GM19372 (cell line): Measurements from ENCODE around the gene ANKRD24.
"Not testable (repeated sequence)": the region's sequence is repeated elsewhere in the genome, so short reads cannot be mapped to it uniquely, and the experiment has no call there.

Source experiments
- ATAC-seq: cut with Tn5 transposase; IDR thresholded peaks from one replicate; pipeline ENCODE4 v1.9.1; 2021; ENCODE audit warnings: mild to moderate bottlenecking, low read depth, moderate library complexity; ENCODE audit not compliant: unreplicated experiment

The ANKRD24 gene

DNA sequence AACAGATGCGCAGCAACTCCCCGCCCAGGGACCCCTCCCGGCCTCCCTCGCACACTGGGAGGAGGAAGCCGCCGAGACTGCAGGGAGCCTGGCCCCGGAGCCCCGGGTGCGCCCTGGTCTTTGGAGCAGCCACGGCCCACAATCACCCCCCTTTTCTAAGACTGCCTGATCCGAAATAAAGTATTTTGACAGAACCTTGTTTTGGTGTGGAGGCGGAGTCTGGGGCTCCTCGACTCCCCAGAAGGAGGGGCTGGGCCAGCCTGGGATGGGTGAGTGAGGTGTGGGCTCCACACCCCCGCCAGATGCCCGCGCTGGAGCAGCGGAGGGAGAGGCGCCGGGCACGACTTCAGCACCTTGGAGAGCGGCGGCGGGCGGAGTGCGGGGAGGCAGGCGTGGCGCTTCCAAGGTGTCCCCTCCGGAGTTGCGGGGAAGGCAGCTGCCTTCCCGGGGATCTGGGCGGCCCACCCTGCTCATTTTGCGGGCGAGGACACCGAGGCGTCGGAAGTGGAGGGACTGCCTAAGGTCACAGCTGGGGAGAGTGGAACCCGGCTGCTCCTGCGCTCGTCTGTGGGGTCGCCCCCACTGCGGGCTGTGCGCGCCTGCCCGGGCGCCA lies 9.5 kb upstream of the ANKRD24 start:
- ATAC-seq, result no peak

GRCh38 chr19:4173479-4174212 lies 8.8 kb upstream of the ANKRD24 start:
- ATAC-seq, result no peak

DNA sequence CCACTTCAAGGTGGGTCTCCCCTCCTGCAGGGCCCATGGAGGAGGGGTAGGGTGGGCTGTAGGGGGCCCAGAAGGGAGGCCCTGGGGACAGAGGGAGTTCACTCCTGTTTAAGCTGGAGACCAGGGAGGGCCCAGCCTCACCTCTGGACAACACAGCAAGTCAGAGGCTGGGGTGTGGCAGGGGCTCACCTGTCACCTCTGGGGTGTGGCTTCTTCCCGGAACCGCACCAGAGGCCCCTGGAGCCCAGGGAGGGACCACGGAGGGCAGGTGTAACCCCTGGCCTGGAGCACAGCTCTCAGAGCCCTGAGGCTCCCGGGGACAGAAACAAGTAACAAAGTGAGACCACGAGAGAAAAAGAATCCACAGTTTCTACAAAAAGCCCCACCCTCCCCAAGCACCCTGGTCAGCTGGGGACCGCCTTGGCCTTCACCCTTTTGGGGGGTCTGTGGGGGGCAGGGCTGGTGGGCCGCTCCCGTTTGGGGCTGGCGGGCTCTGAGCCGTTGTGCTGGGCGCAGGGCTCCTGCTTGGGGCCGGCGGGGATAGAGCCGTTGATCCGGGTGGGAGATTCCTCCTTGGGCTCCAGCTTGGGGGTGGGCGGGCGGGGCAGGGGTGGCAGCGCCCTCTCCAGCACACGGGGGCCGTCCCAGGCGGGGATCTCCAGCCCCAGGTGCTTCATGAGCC lies 8.1 kb upstream of the ANKRD24 start:
- ATAC-seq, result no peak

DNA sequence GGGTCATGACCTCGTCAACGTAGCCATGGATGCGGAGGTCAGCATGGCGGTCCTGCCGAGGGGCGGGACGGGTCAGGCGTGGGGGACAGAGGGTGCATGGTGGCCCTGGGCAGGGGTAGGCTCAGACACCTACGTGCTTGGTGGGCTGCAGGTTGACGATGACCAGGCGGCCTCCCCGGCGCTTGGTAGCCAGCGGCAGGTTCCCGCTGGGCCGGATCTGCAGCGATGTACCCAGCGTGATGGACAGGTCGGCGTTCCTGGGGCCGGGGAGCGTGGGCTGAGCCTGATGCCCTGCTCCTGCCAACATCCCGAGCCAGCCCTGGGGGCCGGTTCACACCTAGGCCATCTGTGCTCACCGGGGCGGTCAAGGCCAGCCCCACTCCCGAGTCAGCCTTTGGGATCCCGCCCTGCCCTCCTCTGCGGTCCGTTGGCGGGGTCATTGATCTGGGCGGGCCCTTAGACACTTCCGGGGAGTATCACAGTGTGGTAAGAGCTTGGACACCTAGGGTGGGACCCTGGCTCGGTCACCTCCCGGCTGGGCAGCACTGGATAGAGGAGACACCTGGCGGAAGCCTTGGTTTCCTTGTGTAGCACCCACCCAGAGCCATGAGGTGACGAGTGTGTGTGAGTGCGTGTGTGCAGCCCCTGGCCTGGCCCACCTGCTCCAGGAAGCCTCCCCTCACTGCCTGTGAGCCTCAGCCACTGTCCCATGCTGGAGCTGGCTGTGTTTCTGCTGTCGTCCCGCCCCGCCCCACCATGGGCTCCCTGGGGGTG lies 7.4 kb upstream of the ANKRD24 start:
- ATAC-seq, result no peak

GRCh38 chr19:4175669-4175931 lies 6.9 kb upstream of the ANKRD24 start:
- no peak for ATAC-seq

GRCh38 chr19:4177146-4177545 lies 5.3 kb upstream of the ANKRD24 start:
- ATAC-seq, result no peak

- no peak for ATAC-seq
Measured at GRCh38 chr19:4178990-4179389, 3.5 kb upstream of the ANKRD24 start.

DNA sequence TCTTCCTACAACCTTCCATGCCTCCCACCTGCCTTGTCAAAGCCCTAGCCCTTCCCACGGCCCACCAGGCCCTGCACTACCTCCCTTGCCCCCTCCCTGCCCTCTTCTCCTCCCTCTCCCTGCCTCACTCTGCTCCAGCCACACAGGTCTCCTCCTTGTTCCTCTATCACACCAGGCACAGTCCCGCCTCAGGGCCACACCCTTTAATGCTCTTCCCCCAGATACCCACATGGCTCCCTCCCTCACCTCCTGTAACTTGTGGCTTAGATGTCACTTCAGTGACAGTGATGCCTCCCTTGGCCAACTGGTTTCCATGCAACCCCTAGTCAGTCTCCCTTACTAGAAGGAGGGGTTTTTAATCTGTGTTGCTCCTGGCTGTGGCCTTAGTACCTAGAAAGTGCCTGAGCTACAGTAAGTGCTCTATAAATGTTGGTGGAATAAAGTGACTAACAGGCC lies 1.4 kb upstream of the ANKRD24 start:
- no peak for ATAC-seq

DNA sequence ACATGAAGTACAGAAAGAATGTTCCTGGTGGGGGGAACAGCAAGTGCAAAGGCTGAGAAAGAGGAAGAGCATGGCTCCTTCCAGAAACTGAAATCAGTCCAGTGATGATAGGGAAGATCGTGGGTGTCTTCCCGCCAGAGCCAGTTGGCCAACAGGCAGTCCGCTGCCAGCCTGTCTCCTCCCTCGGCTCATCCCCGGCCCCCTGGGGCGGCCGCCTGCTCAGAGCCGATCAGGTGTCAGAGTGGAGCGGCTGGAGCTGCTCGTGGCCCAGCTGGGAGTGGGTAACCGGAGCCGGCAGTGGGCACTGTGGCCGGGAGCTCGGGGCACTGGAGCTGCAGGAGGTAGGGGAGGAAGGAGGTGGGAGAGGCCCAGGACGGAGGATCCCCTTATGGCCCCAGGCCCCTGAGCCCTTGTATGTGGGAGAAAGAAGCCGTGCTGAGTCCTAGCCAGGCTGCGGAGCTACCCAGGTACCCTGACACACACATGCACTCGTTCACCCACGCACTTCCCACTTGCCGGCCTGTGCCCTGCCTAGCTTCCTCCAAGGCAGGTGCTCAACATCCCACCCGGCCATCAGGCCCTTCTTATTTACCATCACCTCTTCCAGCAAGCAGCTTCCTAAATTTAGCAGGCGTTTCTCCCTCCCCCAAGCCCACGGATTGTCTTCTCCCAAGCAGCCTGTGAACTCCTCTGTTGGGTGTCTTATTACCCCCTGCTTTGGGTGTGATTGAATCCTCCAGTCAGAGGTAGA lies 1.7 kb downstream of the ANKRD24 start:
- no peak for ATAC-seq

DNA sequence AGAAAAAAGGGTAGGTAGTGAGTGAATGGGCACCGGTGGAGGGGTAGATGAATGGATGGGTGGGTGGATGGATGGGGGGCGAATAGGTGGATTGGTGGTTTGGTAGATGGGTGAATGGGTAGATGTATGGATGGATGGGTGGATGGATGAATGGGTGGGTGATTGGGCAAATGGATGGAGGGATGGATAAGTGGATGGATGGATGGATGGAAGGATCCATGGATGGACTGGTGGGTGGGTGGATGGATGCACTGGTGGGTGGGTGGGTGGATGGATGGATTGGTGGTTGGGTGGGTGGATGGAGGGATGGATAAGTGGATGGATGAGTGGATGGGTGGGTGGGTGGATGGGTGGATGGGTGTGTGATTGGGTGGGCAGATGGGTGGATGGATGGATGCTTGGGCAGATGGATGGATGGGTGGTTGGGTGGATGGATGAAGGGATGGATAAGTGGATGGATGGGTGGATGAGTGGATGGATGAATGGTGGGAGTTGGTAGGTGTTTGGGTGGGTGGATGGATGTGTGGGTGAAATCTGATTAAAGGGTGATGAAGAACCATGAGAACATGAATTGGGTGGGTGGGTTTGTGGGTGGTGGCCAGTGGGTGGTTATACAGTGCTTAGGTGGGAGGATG lies 2.3 kb downstream of the ANKRD24 start:
- no peak for ATAC-seq

DNA sequence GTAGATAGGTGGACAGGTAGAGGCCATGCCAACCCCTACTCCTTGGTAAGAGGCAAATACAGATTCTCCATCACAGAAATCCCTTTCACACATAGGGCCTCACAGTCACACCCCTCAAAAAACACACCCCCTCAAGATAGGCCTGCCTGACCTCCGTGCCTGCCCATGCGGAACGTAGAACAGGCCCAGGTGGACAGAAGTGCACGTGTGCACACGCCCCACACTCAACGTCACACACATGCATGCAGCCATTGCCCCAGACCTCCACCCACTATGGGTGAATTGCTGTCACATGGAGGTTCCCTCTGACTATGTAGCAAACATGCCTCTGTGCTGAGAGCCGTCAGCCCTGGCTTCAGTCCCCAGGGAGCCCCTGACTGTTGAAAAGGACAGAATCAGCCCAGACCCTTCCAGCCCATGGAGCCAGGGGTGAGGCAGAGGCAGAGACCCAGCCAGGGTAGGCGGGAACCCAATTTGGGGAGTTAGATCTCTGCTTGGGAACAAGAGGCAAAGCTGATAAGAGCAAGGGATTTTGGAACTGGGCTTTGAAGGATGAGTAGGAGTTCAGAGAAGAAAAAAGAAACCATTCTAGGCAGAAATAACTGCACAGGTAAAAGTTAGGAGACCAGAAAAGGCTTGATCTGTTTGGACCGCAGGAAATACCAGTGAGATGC lies 3.1 kb downstream of the ANKRD24 start:
- no peak for ATAC-seq

- no peak for ATAC-seq
Measured at GRCh38 chr19:4186087-4186993, 3.9 kb downstream of the ANKRD24 start.

GRCh38 chr19:4187313-4188122 lies 5.0 kb downstream of the ANKRD24 start:
- ATAC-seq, result no peak

GRCh38 chr19:4189641-4190040 lies 7.2 kb downstream of the ANKRD24 start:
- ATAC-seq, result no peak

DNA sequence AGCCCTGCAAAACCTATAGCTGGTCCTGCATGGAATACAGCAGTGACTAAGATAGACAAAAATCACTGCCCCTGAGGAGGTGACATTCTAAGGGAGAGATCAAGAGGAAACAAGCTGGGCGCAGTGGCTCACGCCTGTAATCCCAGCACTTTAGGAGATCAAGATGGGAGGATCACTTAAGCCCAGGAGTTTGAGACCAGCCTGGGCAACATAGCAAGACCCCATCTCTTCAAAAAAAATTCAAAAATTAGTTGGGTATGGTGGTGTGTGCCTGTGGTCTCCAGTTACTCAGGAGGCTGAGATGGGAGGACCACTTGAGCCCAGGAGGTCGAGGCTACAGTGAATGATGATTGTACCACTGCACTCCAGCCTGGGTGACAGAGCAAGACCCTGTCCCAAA lies 10.0 kb downstream of the ANKRD24 start:
- not testable (repeated sequence) for ATAC-seq

DNA sequence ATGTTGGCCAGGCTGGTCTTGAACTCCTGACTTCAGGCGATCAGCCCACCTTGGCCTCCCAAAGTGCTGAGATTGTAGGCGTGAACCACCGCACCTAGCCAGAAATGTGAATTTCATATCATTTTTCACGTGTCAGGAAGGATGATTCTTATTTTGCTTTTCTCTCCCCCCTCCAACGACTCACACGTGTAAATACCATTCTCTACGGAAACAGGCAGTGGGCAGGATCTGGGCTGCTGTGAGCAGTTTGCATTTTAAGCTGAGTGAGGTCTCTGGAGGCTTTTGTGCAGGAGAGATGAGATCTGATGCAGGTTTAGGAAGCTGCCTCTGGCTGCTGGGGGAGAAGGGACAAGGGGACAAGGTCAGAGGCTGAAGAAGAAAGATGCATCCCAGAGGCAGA lies 11.9 kb downstream of the ANKRD24 start:
- ATAC-seq, result no peak

DNA sequence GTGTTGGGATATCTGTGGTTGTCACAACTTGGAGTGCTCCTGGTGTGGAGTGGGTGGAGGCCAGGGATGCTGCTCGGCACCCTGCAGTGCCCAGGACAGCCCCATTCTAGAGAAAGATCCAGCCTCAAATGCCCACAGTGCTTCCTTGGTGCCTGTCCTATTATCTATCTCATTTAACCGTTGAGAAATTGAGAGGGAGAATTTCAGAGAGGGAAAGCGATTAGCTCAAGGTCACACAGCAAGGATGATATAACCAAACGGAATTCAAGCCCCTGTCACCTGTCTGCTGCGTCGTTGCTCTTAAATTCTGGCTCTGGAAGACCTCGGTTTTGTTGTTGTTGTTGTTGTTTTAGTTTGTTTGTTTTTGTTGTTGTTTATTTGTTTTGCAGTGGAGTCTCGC lies 13.5 kb downstream of the ANKRD24 start:
- ATAC-seq, result no peak
